Endothelial cell (in vitro differentiated cells): ENCODE measurements around the gene TRAPPC2L. TPM values are rescaled to one million over a fixed set of nuclear protein-coding genes. Genes with fewer than 3 reads are reported as not detected.

Source experiments
- DNase-seq: peaks from one replicate; pipeline ENCODE4 v3.0.0; 2021; ENCODE audit warnings: low spot score
- H3K27ac Mint-ChIP-seq: one replicate; pipeline ENCODE4 v1.8.0; 2021; ENCODE audit warnings: mixed read lengths, inconsistent platforms; ENCODE audit not compliant: unreplicated experiment
- H3K27me3 Mint-ChIP-seq: one replicate; pipeline ENCODE4 v1.8.0; 2021; ENCODE audit warnings: mild to moderate bottlenecking, moderate library complexity, mixed read lengths, inconsistent platforms; ENCODE audit not compliant: unreplicated experiment
- H3K36me3 Mint-ChIP-seq: one replicate; pipeline ENCODE4 v1.8.0; 2021; ENCODE audit warnings: mild to moderate bottlenecking, low read depth, mixed read lengths, inconsistent platforms; ENCODE audit not compliant: unreplicated experiment
- H3K4me1 Mint-ChIP-seq: one replicate; pipeline ENCODE4 v1.8.0; 2021; ENCODE audit warnings: mild to moderate bottlenecking, mixed read lengths, inconsistent platforms; ENCODE audit not compliant: unreplicated experiment
- H3K4me3 Mint-ChIP-seq: one replicate; pipeline ENCODE4 v1.8.0; 2021; ENCODE audit warnings: mild to moderate bottlenecking, mixed read lengths, inconsistent platforms; ENCODE audit not compliant: unreplicated experiment
- H3K9me3 Mint-ChIP-seq: one replicate; pipeline ENCODE4 v1.8.0; 2021; ENCODE audit warnings: mixed read lengths, inconsistent platforms; ENCODE audit not compliant: unreplicated experiment
- CTCF ChIP-seq: fragments of 200-600 bp; sonication (generic); IDR thresholded peaks from one replicate; pipeline ENCODE4 v1.5.0; 2021; ENCODE audit warnings: antibody characterized with exemption; ENCODE audit not compliant: unreplicated experiment
- long read RNA-seq: library from polyadenylated mRNA; unstranded; transcript quantifications from one replicate; pipeline ENCODE4 v2.0.0, GENCODE V29; 2020; ENCODE audit not compliant: unreplicated experiment
- total RNA-seq: library from RNA; stranded (reverse); fragmentation: NEBNext Ultra II Directional; extraction: Animal tissue kit (Norgen Biotek cat#: 25700); gene quantifications from one replicate; pipeline ENCODE4 v1.2.1, GENCODE V29; 2021; ENCODE audit not compliant: unreplicated experiment

Gene TRAPPC2L
- total RNA-seq: 65.3 TPM
- long read RNA-seq, transcript TRAPPC2L-201 (5 exons, 2,215 nt): major isoform, 15 of 51 reads
- long read RNA-seq, partial matches to known transcripts: 0 of 51 reads
- long read RNA-seq, other reads (novel, unspliced or antisense): 35 of 51 reads

- H3K4me3 Mint-ChIP-seq: peak within 1 kb of the TSS; percentile 100
- H3K9me3 Mint-ChIP-seq: no peaks in the 10 kb centered on the region
- peaks cover 10% of the 10 kb centered on the region for H3K27me3 Mint-ChIP-seq
- DNase-seq: peak; percentile 100
- H3K4me1 Mint-ChIP-seq: peaks cover 9% of the 10 kb centered on the region
- peaks cover 11% of the 10 kb centered on the region for H3K36me3 Mint-ChIP-seq
- H3K27ac Mint-ChIP-seq: peak within 1 kb of the TSS; percentile 90
- peak; percentile 22 for TF ChIP-seq CTCF
These were observed at the start of gene TRAPPC2L, which contains the start of gene GALNS for GRCh38 chr16:88856828-88857727. TRAPPC2L (plus strand) TSS chr16:88857127; CDS start chr16:88857151, 24 bp downstream. GALNS (minus strand) TSS chr16:88856947; CDS start chr16:88856877, 70 bp downstream.

- no peak for DNase-seq
- TF ChIP-seq CTCF: no peak
- H3K27ac Mint-ChIP-seq: no peak overlapping the region
- H3K36me3 Mint-ChIP-seq: no peaks in the 10 kb centered on the region
- H3K27me3 Mint-ChIP-seq: peaks cover 10% of the 10 kb centered on the region
- no peak overlapping the region for H3K4me3 Mint-ChIP-seq
- no peaks in the 10 kb centered on the region for H3K4me1 Mint-ChIP-seq
- H3K9me3 Mint-ChIP-seq: no peaks in the 10 kb centered on the region
These were observed 49.7 kb upstream of the TRAPPC2L start for GRCh38 chr16:88807142-88807625.

DNA sequence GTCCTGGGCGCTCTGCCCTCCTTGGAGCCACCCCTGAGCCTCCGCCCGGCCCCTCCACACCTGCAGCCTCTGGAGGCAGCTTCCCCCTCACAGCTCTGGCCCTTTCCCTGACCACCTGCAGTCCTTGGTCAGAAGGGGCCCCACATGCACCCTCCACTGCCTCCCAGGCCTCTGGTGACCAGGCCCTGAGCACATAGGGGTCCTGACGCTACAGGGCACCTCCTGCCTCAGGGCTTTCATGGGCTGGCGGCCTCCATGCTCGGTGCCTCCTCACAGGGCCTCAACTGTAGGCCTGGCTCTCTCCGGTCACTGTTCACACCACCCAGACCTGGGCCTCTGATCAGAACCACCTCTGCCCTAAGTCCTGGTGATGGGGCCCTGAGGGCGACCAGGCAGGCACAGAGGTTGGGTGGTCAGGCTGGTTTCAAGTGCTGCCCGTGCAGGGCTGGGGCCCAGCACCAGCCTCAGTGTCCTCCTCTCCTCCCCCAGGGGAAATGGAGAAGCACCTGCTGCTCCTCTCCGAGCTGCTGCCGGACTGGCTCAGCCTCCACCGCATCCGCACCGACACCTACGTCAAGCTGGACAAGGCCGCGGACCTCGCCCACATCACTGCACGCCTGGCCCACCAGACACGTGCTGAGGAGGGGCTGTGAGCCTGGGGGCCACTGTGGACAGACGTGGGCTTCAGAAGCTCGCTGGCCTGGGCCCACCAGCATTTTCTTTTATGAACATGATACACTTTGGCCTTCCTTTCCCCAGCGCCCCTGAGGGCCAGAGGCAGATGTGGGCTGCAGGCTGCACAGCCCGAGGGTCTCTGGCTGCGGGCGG lies 49.1 kb upstream of the TRAPPC2L start:
- Mint-ChIP-seq H3K9me3 (no peaks in the 10 kb centered on the region), H3K27me3 (peaks cover 10% of the 10 kb centered on the region), H3K4me1 (no peaks in the 10 kb centered on the region), H3K4me3 (no peak overlapping the region), H3K36me3 (no peaks in the 10 kb centered on the region), H3K27ac (no peak overlapping the region)
- no peak for DNase-seq
- TF ChIP-seq CTCF: no peak

DNA sequence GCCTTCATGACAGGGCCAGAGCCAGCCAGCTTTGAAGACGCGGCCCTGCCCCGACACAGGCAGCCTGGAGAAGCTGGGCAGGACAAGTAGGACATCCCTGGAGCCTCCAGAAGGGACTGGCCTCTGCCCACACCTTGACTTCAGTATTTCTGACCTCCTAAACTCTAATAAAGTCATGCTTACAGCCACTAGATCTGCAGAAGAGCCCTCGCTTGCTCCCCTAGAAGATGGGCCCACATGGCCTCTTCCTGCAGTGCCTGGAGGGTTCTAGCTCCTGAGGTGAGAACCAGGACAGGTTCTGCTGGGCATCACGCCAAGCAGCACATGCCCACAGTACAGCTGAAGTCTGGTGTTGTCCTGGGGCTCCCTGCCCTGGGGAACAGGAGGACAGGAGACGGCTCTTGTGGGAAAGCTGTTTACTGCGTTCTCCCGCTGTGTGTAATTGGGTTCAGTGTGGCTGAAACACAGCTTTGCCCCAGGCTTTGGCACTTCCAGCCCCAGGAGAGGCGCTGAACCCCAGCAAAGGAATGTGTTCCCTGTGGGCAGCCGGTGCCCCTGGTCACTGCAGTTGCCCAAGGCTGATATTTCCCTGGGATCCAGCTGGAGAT lies 47.8 kb upstream of the TRAPPC2L start:
- peaks cover 8% of the 10 kb centered on the region for H3K27me3 Mint-ChIP-seq
- no peaks in the 10 kb centered on the region for H3K4me1 Mint-ChIP-seq
- no peak overlapping the region for H3K4me3 Mint-ChIP-seq
- no peak for DNase-seq
- no peaks in the 10 kb centered on the region for H3K36me3 Mint-ChIP-seq
- TF ChIP-seq CTCF: no peak
- no peaks in the 10 kb centered on the region for H3K9me3 Mint-ChIP-seq
- H3K27ac Mint-ChIP-seq: no peak overlapping the region
